Stimulated activated CD4-positive, alpha-beta T cell treated with anti-CD3 and anti-CD28 coated beads, Interleukin-2, amount 100 ng/mL, for 48 hours (primary cell): Measurements from ENCODE around the gene SNRPA.
A peak's percentile ranks its signal among the peaks of the same experiment; 100 is the strongest.

ENCODE experiments used
- DNase-seq, 2 donors: peaks; one replicate each; pipeline ENCODE4 v3.0.0-alpha.2; 2020

Gene SNRPA

GRCh38 chr19:40750874-40751537, at the start of gene SNRPA:
Gene SNRPA (plus strand): TSS chr19:40751203. CDS start chr19:40751409, 206 bp downstream.
- peak; percentile 90 to 92 for DNase-seq

- no peak for DNase-seq
Observed at GRCh38 chr19:40701758-40702157, 49.2 kb upstream of the SNRPA start.

GRCh38 chr19:40702337-40703012, 48.5 kb upstream of the SNRPA start:
- DNase-seq, result no peak

- no peak for DNase-seq
Observed at GRCh38 chr19:40703029-40703755, 47.8 kb upstream of the SNRPA start.

GRCh38 chr19:40704491-40705361, 46.3 kb upstream of the SNRPA start:
- DNase-seq, result no peak

- DNase-seq, result no peak
Observed at GRCh38 chr19:40705362-40705651, 45.7 kb upstream of the SNRPA start.

GRCh38 chr19:40705950-40706619, 44.9 kb upstream of the SNRPA start:
- DNase-seq, result no peak

GRCh38 chr19:40707615-40708014, 43.4 kb upstream of the SNRPA start:
- DNase-seq, result no peak

- no peak for DNase-seq
Observed at GRCh38 chr19:40709817-40710216, 41.2 kb upstream of the SNRPA start.

- DNase-seq, result no peak
Observed at GRCh38 chr19:40713939-40714338, 37.1 kb upstream of the SNRPA start.

- DNase-seq, result peak; percentile 86 to 89
Observed at GRCh38 chr19:40714441-40715299, 36.3 kb upstream of the SNRPA start.

- peak; percentile 58 for DNase-seq
Observed at GRCh38 chr19:40716031-40716481, 34.9 kb upstream of the SNRPA start.

- DNase-seq, result peak; percentile 100
Observed at GRCh38 chr19:40716482-40717324, 34.3 kb upstream of the SNRPA start, which contains the start of the genes COQ8B and ITPKC. Gene COQ8B (minus strand): TSS chr19:40716886. CDS start chr19:40714632, 2,254 bp downstream. Gene ITPKC (plus strand): TSS chr19:40717112. CDS start chr19:40717136, 24 bp downstream.

- DNase-seq, result no peak
Observed at GRCh38 chr19:40717325-40717879, 33.6 kb upstream of the SNRPA start.

GRCh38 chr19:40717880-40718773, 32.9 kb upstream of the SNRPA start:
- no peak for DNase-seq

- no peak for DNase-seq
Observed at GRCh38 chr19:40718774-40719391, 32.1 kb upstream of the SNRPA start.

GRCh38 chr19:40719414-40719894, 31.5 kb upstream of the SNRPA start:
- no peak for DNase-seq

GRCh38 chr19:40721140-40721486, 29.9 kb upstream of the SNRPA start:
- no peak for DNase-seq
